Measurements from ENCODE around the gene NFAT5. TPM values are rescaled to one million over a fixed set of nuclear protein-coding genes. Genes with fewer than 3 reads are reported as not detected.
A peak's percentile ranks its signal among the peaks of the same experiment; 100 is the strongest.
"Not testable (repeated sequence)": the region's sequence is repeated elsewhere in the genome, so short reads cannot be mapped to it uniquely, and the experiment has no call there.

The NFAT5 gene
- total RNA-seq, 1 experiment from 2014 or later: 38.2 TPM

DNA sequence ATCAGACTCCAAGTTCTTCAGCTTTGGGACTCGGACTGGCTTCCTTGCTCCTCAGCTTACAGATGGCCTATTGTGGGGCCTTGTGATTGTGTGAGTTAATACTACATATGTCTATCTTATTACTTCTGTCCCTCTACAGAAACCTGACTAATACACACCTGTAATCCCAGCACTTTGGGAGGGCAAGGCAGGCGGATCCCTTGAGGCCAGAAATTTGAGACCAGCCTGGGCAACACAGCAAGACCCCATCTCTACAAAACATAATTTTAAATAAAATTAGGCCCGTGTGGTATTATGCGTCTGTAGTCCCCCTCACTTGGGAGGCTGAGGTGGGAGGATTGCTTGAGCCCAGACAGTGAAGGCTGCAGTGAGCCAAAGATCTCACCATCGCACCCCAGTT is 165.5 kb downstream of the NFAT5 start:
- H3K9me2 ChIP-seq (ENCODE audit: insufficient read depth); H3K4me2 ChIP-seq; intact Hi-C loops (cut with micrococcal nuclease; ENCODE audit: unreplicated experiment); CTCF ChIA-PET; H4K20me1 ChIP-seq (ENCODE audit: insufficient read depth); DNase-seq; H3K27ac ChIP-seq; BruUV-seq (replicated peaks); H3K9me3 ChIP-seq (ENCODE audit: insufficient read depth, low read depth); POLR2A ChIA-PET (ENCODE audit: unreplicated experiment); H3K4me3 ChIP-seq; H2AFZ ChIP-seq; H3K36me3 ChIP-seq (ENCODE audit: low read depth); H3K27me3 ChIP-seq (ENCODE audit: insufficient read depth, low read depth): not testable (repeated sequence)
- Histone ChIP-seq H3K4me1 (replicated peaks; ENCODE audit: insufficient read depth) (peaks cover 23% of the 10 kb centered on the region), H3K79me2 (ENCODE audit: low read depth) (peaks cover 45% of the 10 kb centered on the region), H3F3A (ENCODE audit: insufficient read depth, low read depth) (peaks cover 26% of the 10 kb centered on the region)

- H2AFZ ChIP-seq: no peak overlapping the region
- TF ChIP-seq, protein P1, sequence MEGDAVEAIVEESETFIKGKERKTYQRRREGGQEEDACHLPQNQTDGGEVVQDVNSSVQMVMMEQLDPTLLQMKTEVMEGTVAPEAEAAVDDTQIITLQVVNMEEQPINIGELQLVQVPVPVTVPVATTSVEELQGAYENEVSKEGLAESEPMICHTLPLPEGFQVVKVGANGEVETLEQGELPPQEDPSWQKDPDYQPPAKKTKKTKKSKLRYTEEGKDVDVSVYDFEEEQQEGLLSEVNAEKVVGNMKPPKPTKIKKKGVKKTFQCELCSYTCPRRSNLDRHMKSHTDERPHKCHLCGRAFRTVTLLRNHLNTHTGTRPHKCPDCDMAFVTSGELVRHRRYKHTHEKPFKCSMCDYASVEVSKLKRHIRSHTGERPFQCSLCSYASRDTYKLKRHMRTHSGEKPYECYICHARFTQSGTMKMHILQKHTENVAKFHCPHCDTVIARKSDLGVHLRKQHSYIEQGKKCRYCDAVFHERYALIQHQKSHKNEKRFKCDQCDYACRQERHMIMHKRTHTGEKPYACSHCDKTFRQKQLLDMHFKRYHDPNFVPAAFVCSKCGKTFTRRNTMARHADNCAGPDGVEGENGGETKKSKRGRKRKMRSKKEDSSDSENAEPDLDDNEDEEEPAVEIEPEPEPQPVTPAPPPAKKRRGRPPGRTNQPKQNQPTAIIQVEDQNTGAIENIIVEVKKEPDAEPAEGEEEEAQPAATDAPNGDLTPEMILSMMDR (conservative IDR thresholded peaks at IDR 0.05): no peak
- intact Hi-C loops (cut with micrococcal nuclease; ENCODE audit: unreplicated experiment): no loop called here
- H3K4me1 ChIP-seq (replicated peaks; ENCODE audit: insufficient read depth): peaks cover 23% of the 10 kb centered on the region
- H4K20me1 ChIP-seq (ENCODE audit: insufficient read depth): no peaks in the 10 kb centered on the region
- no peak for DNase-seq
- no TSS peak for BruUV-seq (replicated peaks)
- H3K4me3 ChIP-seq: no peak overlapping the region
- ChIA-PET CTCF (interaction anchor here (0.7 kb wide), 1 partner anchor 110 kb away, joined by 3 read pairs; no protein-coding TSS in a partner anchor), POLR2A (ENCODE audit: unreplicated experiment) (no interaction called here)
- H3K4me2 ChIP-seq: no peak overlapping the region
- peaks cover 6% of the 10 kb centered on the region; the same call in 1 of the 2 replicates for H3K36me3 ChIP-seq (ENCODE audit: low read depth)
- H3F3A ChIP-seq (ENCODE audit: insufficient read depth, low read depth): peaks cover 29% of the 10 kb centered on the region
- H3K27me3 ChIP-seq (ENCODE audit: insufficient read depth, low read depth): no peaks in the 10 kb centered on the region
- H3K9me2 ChIP-seq (ENCODE audit: insufficient read depth): no peaks in the 10 kb centered on the region
- H3K27ac ChIP-seq: no peak overlapping the region
- no peaks in the 10 kb centered on the region for H3K9me3 ChIP-seq (ENCODE audit: insufficient read depth, low read depth)
- H3K79me2 ChIP-seq (ENCODE audit: low read depth): peaks cover 45% of the 10 kb centered on the region
These were observed 166.3 kb downstream of the NFAT5 start for GRCh38 chr16:69732101-69732500.

- peak overlapping the region; percentile 25; the same call in 1 of the 2 replicates for H3K4me3 ChIP-seq
- H3K36me3 ChIP-seq (ENCODE audit: low read depth): peaks cover 48% of the 10 kb centered on the region
- peaks cover 13% of the 10 kb centered on the region for H4K20me1 ChIP-seq (ENCODE audit: insufficient read depth)
- intact Hi-C loops (cut with micrococcal nuclease; ENCODE audit: unreplicated experiment): no loop called here
- peaks cover 79% of the 10 kb centered on the region for H3F3A ChIP-seq (ENCODE audit: insufficient read depth, low read depth)
- peak; percentile 43 to 67 for DNase-seq
- peak overlapping the region; percentile 86 for H3K27ac ChIP-seq
- no TSS peak for BruUV-seq (replicated peaks)
- no peaks in the 10 kb centered on the region for H3K27me3 ChIP-seq (ENCODE audit: insufficient read depth, low read depth)
- peak overlapping the region; percentile 52 for H3K4me2 ChIP-seq
- H3K79me2 ChIP-seq (ENCODE audit: low read depth): peaks cover 32% of the 10 kb centered on the region; the same call in 1 of the 2 replicates
- ChIA-PET POLR2A (ENCODE audit: unreplicated experiment) (interaction anchor here (0.6 to 0.7 kb wide), 2 partner anchors 17 to 20 kb away, joined by 7 to 8 read pairs; no protein-coding TSS in a partner anchor), CTCF (interaction anchor here (0.6 to 1.0 kb wide), 2 partner anchors 12 to 13 kb away, joined by 3 read pairs; partner anchors contain the start of gene NOB1)
- H3K9me3 ChIP-seq (ENCODE audit: insufficient read depth, low read depth): no peaks in the 10 kb centered on the region
- TF ChIP-seq, protein P1 (conservative IDR thresholded peaks at IDR 0.05): no peak
- TF ChIP-seq EZH2 (IDR thresholded peaks at IDR 0.05; ENCODE audit: low read depth): no peak
- H3K9me2 ChIP-seq (ENCODE audit: insufficient read depth): no peaks in the 10 kb centered on the region
- peaks cover 26% of the 10 kb centered on the region for H3K4me1 ChIP-seq (replicated peaks; ENCODE audit: insufficient read depth)
- H2AFZ ChIP-seq: no peak overlapping the region
These were observed 175.8 kb downstream of the NFAT5 start for GRCh38 chr16:69741519-69741918.

All from PC-9 (cell line).